Transverse colon (tissue), 4 donors: ENCODE measurements around the gene SACM1L.

Experiments used
- CTCF ChIP-seq, 5 experiments: fragments of 200-600 bp in 3 of 5; fragments of 450-650 bp in 2 of 5; sonication (generic) in 3 of 5; IDR thresholded peaks; 1 replicate in 2 of 5; 2 replicates in 3 of 5; pipeline ENCODE4 v1.5.1; 2016 to 2017; ENCODE audit warnings: antibody characterized with exemption in 5 of 5, inconsistent platforms in 3 of 5, mild to moderate bottlenecking in 2 of 5, moderate library complexity in 1 of 5
- EP300 ChIP-seq: sonication (generic); formaldehyde crosslinking; IDR thresholded peaks from one replicate; pipeline ENCODE4 v1.6.1; 2017; ENCODE audit warnings: antibody characterized with exemption, low read depth
- POLR2A ChIP-seq: fragments of 450-650 bp; IDR thresholded peaks from one replicate; pipeline ENCODE4 v1.6.1; 2016; ENCODE audit warnings: antibody characterized with exemption, mild to moderate bottlenecking, moderate library complexity
- POLR2AphosphoS5 ChIP-seq, 3 donors: sonication (generic); formaldehyde crosslinking; IDR thresholded peaks; one replicate each; pipeline ENCODE4 v1.6.1; 2016; ENCODE audit warnings: antibody characterized with exemption in 3 of 3

- TF ChIP-seq CTCF (IDR thresholded peaks at IDR 0.05) (no peak), POLR2A (no peak), POLR2AphosphoS5 (IDR thresholded peaks at IDR 0.05) (no peak), EP300 (no peak)
These were observed 27.7 kb downstream of the SACM1L start for GRCh38 chr3:45716790-45717336.
